ENCODE data around the gene CRYBG3. TPM values are rescaled to one million over a fixed set of nuclear protein-coding genes. Genes with fewer than 3 reads are reported as not detected.

Gene CRYBG3
- total RNA-seq, 1 donor from 2014 or later = 22.6 TPM

DNA sequence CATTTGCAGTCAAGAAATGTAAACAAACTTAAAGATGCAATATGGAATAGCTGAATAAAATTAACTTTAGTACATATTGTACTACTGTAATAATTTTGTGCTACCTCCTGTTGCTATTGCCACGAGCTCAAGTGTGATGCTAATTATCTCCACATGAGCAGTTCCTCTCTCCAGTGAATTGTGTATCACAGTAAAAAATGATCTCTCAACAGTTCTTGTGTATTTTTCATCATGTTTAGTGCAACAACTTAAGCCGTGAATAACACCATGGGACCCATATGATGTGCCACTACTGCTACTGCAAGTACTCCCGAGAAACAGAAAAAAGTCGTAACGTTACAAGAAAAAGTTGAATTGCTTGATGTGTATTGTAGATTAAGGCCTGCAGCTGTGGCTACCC is 138.1 kb downstream of the CRYBG3 start:
- H3K4me3 ChIP-seq = no peak overlapping the region
- TF ChIP-seq POLR2A (IDR thresholded peaks at IDR 0.05) (no peak), POLR2AphosphoS5 (IDR thresholded peaks at IDR 0.05; ENCODE audit: insufficient read depth in 1 of 2, low read depth in 1 of 2) (no peak)
- TF ChIP-seq, protein P1, sequence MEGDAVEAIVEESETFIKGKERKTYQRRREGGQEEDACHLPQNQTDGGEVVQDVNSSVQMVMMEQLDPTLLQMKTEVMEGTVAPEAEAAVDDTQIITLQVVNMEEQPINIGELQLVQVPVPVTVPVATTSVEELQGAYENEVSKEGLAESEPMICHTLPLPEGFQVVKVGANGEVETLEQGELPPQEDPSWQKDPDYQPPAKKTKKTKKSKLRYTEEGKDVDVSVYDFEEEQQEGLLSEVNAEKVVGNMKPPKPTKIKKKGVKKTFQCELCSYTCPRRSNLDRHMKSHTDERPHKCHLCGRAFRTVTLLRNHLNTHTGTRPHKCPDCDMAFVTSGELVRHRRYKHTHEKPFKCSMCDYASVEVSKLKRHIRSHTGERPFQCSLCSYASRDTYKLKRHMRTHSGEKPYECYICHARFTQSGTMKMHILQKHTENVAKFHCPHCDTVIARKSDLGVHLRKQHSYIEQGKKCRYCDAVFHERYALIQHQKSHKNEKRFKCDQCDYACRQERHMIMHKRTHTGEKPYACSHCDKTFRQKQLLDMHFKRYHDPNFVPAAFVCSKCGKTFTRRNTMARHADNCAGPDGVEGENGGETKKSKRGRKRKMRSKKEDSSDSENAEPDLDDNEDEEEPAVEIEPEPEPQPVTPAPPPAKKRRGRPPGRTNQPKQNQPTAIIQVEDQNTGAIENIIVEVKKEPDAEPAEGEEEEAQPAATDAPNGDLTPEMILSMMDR (IDR thresholded peaks at IDR 0.05) = no peak
- no peak for DNase-seq (ENCODE audit: extremely low spot score in 2 of 2)
- H3K9me3 ChIP-seq = no peaks in the 10 kb centered on the region
- intact Hi-C loops (cut with DNase I) = no loop called here
- no peaks in the 10 kb centered on the region for H3K27me3 ChIP-seq
- no peak overlapping the region for H3K27ac ChIP-seq
- H3K36me3 ChIP-seq = peaks cover 0 to 6% of the 10 kb centered on the region in 2 donors
- H3K4me1 ChIP-seq = peaks cover 20% of the 10 kb centered on the region

DNA sequence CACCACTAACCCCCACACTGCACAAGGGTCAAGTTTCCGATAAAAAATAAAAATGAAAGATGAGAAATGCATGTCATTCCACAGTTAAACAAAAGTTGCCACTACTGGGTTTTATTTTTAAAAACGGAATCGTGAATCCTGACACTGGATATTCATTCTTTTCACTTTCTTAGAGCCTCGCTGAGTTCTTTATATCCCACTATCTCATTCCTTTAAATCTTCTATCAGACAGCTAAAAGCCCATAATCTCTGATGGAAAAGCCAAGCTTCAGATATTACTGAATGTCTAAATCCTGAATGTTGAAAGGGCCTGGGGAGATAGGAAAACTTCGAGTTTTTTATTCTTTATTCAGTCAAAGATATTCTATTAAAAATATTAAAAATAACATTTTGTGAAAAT is 138.7 kb downstream of the CRYBG3 start:
- peaks cover 20% of the 10 kb centered on the region for H3K4me1 ChIP-seq
- peaks cover 0 to 6% of the 10 kb centered on the region in 2 donors for H3K36me3 ChIP-seq
- H3K27ac ChIP-seq = no peak overlapping the region
- no peak for DNase-seq (ENCODE audit: extremely low spot score in 2 of 2)
- intact Hi-C loops (cut with DNase I) = no loop called here
- H3K9me3 ChIP-seq = no peaks in the 10 kb centered on the region
- TF ChIP-seq POLR2A (IDR thresholded peaks at IDR 0.05) = no peak
- H3K27me3 ChIP-seq = no peaks in the 10 kb centered on the region
- no peak overlapping the region for H3K4me3 ChIP-seq

- Histone ChIP-seq H3K36me3 (peaks cover 0 to 6% of the 10 kb centered on the region in 2 donors), H3K27ac (no peak overlapping the region), H3K27me3 (no peaks in the 10 kb centered on the region), H3K4me1 (peaks cover 20% of the 10 kb centered on the region), H3K4me3 (no peak overlapping the region), H3K9me3 (no peaks in the 10 kb centered on the region)
- DNase-seq (ENCODE audit: extremely low spot score in 2 of 2) = no peak
- intact Hi-C loops (cut with DNase I) = no loop called here
- TF ChIP-seq POLR2A (IDR thresholded peaks at IDR 0.05) = no peak
- TF ChIP-seq POLR2AphosphoS5 (IDR thresholded peaks at IDR 0.05; ENCODE audit: insufficient read depth in 1 of 2, low read depth in 1 of 2) = no peak
- TF ChIP-seq, protein P1 (IDR thresholded peaks at IDR 0.05) = no peak
Observed at GRCh38 chr3:97960993-97961766, 139.4 kb downstream of the CRYBG3 start.

- H3K27me3 ChIP-seq = no peaks in the 10 kb centered on the region
- H3K4me3 ChIP-seq = no peak overlapping the region
- peaks cover 30% of the 10 kb centered on the region for H3K4me1 ChIP-seq
- intact Hi-C loops (cut with DNase I) = no loop called here
- no peaks in the 10 kb centered on the region for H3K9me3 ChIP-seq
- DNase-seq (ENCODE audit: extremely low spot score in 2 of 2) = no peak
- TF ChIP-seq POLR2AphosphoS5 (IDR thresholded peaks at IDR 0.05; ENCODE audit: insufficient read depth in 1 of 2, low read depth in 1 of 2) = no peak
- no peak for TF ChIP-seq POLR2A (IDR thresholded peaks at IDR 0.05)
- TF ChIP-seq, protein P1 (IDR thresholded peaks at IDR 0.05) = no peak
- no peak overlapping the region for H3K27ac ChIP-seq
- H3K36me3 ChIP-seq = no peaks in the 10 kb centered on the region
Observed at GRCh38 chr3:97967966-97968365, 146.2 kb downstream of the CRYBG3 start.

- Histone ChIP-seq H3K36me3 (no peaks in the 10 kb centered on the region), H3K4me3 (no peak overlapping the region), H3K9me3 (no peaks in the 10 kb centered on the region), H3K27me3 (no peaks in the 10 kb centered on the region), H3K4me1 (peaks cover 33% of the 10 kb centered on the region), H3K27ac (no peak overlapping the region)
- TF ChIP-seq, protein P1 (IDR thresholded peaks at IDR 0.05) = no peak
- TF ChIP-seq POLR2AphosphoS5 (IDR thresholded peaks at IDR 0.05; ENCODE audit: insufficient read depth in 1 of 2, low read depth in 1 of 2) (no peak), POLR2A (IDR thresholded peaks at IDR 0.05) (no peak)
- no peak for DNase-seq (ENCODE audit: extremely low spot score in 2 of 2)
- intact Hi-C loops (cut with DNase I) = no loop called here
Observed at GRCh38 chr3:97968376-97968775, 146.6 kb downstream of the CRYBG3 start.

Data from vagina (tissue), 2 donors.